Left ventricle myocardium inferior (tissue), 1 donor: ENCODE results near the gene MAST4. TPM values are rescaled to one million over a fixed set of nuclear protein-coding genes. Genes with fewer than 3 reads are reported as not detected.

Experiments used
- DNase-seq: peaks from one replicate; pipeline ENCODE4 v3.0.0-alpha.2; 2020
- H3K27ac ChIP-seq: fragments of 200-600 bp; replicated peaks from 2 replicates; pipeline ENCODE4 v1.8.0; 2021
- H3K27me3 ChIP-seq: fragments of 200-600 bp; 2 replicates; pipeline ENCODE4 v1.8.0; 2021; ENCODE audit warnings: low read depth
- H3K36me3 ChIP-seq: fragments of 200-600 bp; 2 replicates; pipeline ENCODE4 v1.8.0; 2021
- H3K4me1 ChIP-seq: fragments of 200-600 bp; 2 replicates; pipeline ENCODE4 v1.8.0; 2021
- H3K4me3 ChIP-seq: fragments of 200-600 bp; 2 replicates; pipeline ENCODE4 v1.8.0; 2021; ENCODE audit warnings: mild to moderate bottlenecking, moderate library complexity
- H3K9me3 ChIP-seq: fragments of 200-600 bp; replicated peaks from 2 replicates; pipeline ENCODE4 v1.8.0; 2021
- intact Hi-C: fragments of 100-400 bp; cut with micrococcal nuclease; formaldehyde crosslinking; loops from one replicate; pipeline ENCODE4 v1.11.0; 2022
- total RNA-seq: library from RNA; stranded (reverse); fragmentation: NEBNext Ultra II Directional; extraction: Animal tissue kit (Norgen Biotek cat#: 25700); gene quantifications from one replicate; pipeline ENCODE4 v1.2.1, GENCODE V29; 2021
- TF ChIP-seq, protein P1 (sequence below): fragments of 200-600 bp; IDR thresholded peaks from 2 replicates; pipeline ENCODE4 v1.8.0; 2021; ENCODE audit warnings: antibody characterized with exemption, mild to moderate bottlenecking, borderline replicate concordance
- donor health status: DM: no; HTN: yes; CAD: no; lungs with severe emphysema.

Gene MAST4
- total RNA-seq, 1 donor from 2014 or later: 55.7 TPM

DNA sequence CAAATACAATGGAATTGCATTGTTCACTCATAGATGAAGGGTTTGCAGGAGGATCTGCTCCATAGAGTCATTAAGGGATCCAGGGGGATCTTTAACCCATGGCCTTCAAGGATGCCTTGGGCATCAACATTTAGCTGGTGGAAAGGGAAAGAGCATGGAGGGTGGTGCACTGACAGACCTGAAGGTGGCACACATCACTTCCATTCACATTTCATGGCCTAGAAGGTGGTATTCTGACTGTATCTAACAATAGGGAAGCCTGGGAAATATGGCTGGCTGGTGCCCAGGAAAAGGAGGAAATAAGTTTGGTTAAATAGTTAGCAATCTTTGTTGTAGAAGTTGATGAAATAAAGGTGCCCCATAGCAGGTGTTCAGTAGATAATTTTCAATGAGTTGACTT lies 370.2 kb downstream of the MAST4 start:
- intact Hi-C loops: no loop called here
- Histone ChIP-seq H3K4me1 (peaks cover 58% of the 10 kb centered on the region), H3K9me3 (no peaks in the 10 kb centered on the region), H3K36me3 (no peaks in the 10 kb centered on the region), H3K4me3 (no peak overlapping the region), H3K27me3 (no peaks in the 10 kb centered on the region), H3K27ac (peak overlapping the region; percentile 20)
- TF ChIP-seq, protein P1, sequence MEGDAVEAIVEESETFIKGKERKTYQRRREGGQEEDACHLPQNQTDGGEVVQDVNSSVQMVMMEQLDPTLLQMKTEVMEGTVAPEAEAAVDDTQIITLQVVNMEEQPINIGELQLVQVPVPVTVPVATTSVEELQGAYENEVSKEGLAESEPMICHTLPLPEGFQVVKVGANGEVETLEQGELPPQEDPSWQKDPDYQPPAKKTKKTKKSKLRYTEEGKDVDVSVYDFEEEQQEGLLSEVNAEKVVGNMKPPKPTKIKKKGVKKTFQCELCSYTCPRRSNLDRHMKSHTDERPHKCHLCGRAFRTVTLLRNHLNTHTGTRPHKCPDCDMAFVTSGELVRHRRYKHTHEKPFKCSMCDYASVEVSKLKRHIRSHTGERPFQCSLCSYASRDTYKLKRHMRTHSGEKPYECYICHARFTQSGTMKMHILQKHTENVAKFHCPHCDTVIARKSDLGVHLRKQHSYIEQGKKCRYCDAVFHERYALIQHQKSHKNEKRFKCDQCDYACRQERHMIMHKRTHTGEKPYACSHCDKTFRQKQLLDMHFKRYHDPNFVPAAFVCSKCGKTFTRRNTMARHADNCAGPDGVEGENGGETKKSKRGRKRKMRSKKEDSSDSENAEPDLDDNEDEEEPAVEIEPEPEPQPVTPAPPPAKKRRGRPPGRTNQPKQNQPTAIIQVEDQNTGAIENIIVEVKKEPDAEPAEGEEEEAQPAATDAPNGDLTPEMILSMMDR: no peak
- DNase-seq: no peak

DNA sequence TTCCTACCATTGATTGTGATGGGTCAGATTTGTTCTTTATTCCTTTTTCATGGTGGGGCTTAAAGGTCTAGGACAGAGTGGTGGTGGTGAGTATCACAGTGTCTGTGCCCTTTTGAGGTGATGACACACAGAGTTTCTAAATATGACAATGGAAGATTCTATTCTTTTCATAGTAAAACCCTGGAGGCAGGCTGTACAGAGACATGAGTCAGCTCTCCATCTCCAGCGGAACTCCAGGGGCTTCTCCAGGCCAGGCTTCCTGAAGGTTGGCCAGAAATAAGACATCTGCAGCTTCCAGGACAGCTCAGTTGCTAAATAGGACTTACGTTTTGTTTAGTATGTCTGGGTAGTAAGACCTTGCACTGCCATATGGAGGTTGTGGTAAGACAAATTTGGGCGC lies 370.9 kb downstream of the MAST4 start:
- TF ChIP-seq, protein P1: no peak
- H3K27ac ChIP-seq: peak overlapping the region; percentile 20
- peaks cover 51% of the 10 kb centered on the region for H3K4me1 ChIP-seq
- intact Hi-C loops: no loop called here
- no peak overlapping the region for H3K4me3 ChIP-seq
- no peaks in the 10 kb centered on the region for H3K27me3 ChIP-seq
- no peaks in the 10 kb centered on the region for H3K9me3 ChIP-seq
- no peak for DNase-seq
- H3K36me3 ChIP-seq: no peaks in the 10 kb centered on the region

DNA sequence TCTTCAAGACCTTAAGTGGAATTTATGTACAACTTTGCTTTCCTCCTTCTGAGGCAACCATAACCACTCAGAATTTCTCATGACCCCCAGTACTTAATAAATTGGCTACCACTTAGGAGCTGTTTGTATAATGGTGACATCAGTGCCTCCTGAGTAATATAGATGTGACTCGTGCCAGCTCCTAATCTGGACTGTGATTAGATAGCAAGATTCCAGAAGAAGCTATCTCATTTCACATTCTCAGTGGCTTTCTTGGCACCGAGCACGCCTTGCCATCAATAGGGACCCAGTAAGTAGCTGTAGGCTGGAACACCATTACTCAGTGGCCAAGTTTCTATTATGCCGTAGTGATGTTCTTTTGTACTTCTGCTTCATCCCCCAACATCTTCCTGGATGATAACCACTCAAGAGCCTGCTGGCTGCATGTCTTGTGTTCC lies 371.7 kb downstream of the MAST4 start:
- Histone ChIP-seq H3K27ac (peak overlapping the region; percentile 20), H3K9me3 (no peaks in the 10 kb centered on the region), H3K4me1 (peaks cover 44% of the 10 kb centered on the region), H3K36me3 (no peaks in the 10 kb centered on the region), H3K4me3 (no peak overlapping the region), H3K27me3 (no peaks in the 10 kb centered on the region)
- DNase-seq: no peak
- intact Hi-C loops: no loop called here
- TF ChIP-seq, protein P1: no peak

DNA sequence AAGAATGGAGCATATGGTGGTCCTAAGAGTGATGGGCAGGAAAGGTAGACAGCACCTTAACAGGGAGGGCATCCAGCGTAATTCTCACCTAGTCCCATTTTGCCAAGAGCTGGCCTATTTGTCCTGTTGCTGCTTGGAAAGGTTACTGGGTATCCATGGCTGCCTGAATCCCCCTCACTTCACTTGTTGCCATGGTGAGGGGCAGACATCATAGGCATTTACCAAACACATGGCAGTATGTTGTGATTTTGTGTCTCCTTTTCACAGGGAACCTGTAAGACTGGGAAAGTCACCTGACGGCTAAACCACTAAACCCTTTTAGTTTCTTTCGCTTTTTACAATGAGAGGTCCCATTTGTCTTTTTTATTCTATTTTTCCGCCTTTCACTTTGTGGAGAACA lies 373.3 kb downstream of the MAST4 start:
- no peak for DNase-seq
- TF ChIP-seq, protein P1: no peak
- Histone ChIP-seq H3K27me3 (no peaks in the 10 kb centered on the region), H3K4me1 (peaks cover 40% of the 10 kb centered on the region), H3K9me3 (no peaks in the 10 kb centered on the region), H3K4me3 (no peak overlapping the region), H3K36me3 (no peaks in the 10 kb centered on the region), H3K27ac (no peak overlapping the region)
- intact Hi-C loops: no loop called here

DNA sequence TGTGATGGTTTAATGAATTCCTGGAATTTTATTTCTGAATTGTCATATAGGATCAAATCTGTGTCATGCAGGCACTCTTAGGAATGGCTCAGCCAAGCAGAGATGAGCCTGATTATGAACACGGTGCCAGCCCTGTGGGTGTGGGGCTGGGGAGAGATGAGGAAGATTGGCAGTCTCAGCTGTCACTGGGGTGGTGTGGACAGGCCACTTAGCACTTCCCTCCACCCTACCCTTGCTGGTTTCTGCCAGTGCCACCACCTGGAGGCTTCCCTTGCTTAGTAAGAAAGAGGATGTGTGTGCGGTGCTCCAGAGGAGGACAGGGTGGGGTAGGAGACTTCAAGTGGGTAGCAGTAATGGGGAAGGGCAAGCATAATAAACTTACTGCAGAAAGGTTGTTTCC lies 373.8 kb downstream of the MAST4 start:
- Histone ChIP-seq H3K27me3 (no peaks in the 10 kb centered on the region), H3K4me3 (no peak overlapping the region), H3K27ac (no peak overlapping the region), H3K9me3 (no peaks in the 10 kb centered on the region), H3K36me3 (no peaks in the 10 kb centered on the region), H3K4me1 (peaks cover 40% of the 10 kb centered on the region)
- DNase-seq: no peak
- TF ChIP-seq, protein P1: no peak
- intact Hi-C loops: loop anchor here (10.0 kb wide), 1 partner anchor 155 kb away; no protein-coding TSS in a partner anchor
